GM19372 (cell line): ENCODE results near the gene CX3CL1.

Experiments
- ATAC-seq: cut with Tn5 transposase; IDR thresholded peaks from one replicate; pipeline ENCODE4 v1.9.1; 2021; ENCODE audit warnings: mild to moderate bottlenecking, low read depth, moderate library complexity; ENCODE audit not compliant: unreplicated experiment

CX3CL1 gene

GRCh38 chr16:57401943-57402640 lies 29.8 kb downstream of the CX3CL1 start:
- ATAC-seq, result no peak

DNA sequence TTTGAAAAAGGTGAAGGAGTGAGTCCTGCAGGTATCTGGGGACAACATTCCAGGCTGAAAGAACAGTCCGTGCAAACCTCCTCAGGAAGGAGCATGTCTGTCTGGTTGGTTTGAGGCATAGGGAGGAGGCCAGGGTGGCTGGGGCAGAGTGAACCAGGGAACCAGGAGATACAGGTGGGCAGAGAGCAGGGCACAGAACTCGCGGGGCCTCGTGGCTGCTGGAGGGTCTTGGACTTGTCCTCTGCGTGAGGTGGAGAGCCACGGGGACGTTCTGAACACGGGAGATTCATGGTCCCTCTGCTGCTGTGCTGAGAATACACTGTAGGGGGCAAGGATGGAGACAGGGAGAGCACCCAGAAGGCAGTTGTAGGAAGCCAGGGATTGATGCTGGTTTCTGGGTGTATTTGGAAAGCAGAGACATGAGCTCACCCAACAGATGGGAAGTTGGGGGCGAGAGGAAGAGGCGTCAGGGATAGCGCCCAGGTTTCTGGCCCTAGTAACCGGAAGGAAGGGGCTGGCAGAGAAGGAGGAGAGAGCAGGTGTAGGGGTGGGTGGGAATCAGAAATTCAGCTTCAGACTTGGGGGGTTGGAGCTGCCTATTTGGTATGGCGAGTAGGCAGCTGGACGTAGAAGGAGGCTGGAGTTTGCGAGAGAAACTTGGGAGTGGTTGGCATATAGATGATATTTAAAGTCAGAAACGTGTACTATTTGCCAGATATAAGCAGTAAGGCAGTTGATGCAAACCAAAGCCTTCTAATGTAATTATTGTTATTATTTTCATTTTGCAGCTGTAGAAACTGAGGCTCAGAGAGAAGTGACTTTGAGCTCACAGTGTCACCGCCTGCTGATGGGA lies 31.9 kb downstream of the CX3CL1 start, which contains the start of gene CCL17:
TSS of gene CCL17 (plus strand) at position 803 of the 853 bp plus-strand sequence. CDS start 9,166 bp downstream, outside the sequence.
- no peak for ATAC-seq

DNA sequence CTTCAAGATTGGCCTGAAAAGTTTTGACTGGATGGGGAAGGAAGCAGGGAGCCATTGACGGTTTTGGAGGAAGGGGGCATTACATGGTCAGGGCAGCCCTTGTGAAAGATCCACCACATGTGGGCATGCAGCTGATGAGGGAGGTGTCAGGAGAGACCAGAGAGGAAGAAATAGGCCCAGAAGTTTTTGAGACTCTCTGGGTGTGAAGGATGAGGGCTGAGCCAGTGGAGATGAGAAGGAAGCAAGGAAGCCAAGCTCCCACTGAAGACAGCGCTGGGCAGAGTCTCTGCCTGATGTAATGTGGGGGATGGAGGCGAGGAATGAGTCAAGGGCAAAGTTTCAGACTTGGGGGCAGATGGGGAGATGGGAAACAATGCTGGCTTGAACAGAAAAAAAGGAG lies 32.8 kb downstream of the CX3CL1 start:
- ATAC-seq, result no peak

DNA sequence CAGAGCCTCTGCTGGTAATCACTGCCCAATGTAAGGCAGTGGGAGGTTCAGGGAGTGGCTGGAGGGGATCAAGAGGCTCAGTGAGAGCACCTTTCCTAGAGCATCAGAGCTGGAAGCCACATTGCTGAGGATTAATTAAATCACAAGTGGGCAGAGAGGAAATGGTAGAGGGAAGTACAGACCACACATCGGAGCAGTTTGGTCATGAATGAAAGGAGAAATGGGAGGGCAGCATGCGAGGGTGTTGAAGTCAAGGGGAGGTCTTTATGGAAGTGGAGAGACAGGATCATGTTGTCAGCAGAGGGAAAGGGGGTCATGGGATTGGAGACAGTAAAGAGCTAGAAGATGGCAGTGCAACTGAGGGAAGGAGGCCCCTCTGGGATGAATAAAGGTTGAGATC lies 34.6 kb downstream of the CX3CL1 start:
- no peak for ATAC-seq

DNA sequence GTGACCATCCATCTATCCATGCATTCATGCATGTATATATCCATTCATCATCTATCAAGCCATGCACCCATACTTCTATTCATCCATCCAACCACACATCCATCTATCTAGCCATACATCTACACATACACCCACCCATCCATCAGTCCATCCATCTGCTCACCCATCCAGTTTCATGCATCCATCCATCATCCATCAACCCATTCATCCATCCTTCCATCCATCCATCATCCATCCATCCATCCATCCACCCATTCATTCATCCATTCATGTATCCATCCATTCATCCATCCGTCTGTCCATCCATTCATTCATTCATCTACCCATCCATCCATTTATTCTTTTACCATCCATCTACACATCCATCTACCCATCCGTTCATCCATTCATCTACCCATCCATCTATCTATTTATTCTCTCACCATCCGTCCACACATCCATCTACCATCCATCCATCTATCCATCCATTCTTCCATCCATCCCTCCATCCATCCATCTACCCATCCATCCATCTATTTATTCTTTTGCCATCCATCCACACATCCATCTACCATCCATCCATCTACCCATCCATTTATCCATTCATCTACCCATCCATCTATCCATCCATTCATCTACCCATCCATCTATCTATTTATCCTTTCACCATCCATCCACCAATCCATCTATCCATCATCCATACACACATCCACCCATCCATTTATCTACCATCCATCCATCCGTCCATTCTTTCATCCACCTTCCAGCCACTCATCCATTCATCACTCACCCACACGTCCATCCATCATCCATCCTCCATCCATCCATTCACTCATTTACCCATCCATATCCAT lies 35.4 kb downstream of the CX3CL1 start:
- ATAC-seq, result no peak

GRCh38 chr16:57409065-57409464 lies 36.8 kb downstream of the CX3CL1 start:
- ATAC-seq, result no peak

GRCh38 chr16:57409870-57410587 lies 37.7 kb downstream of the CX3CL1 start:
- ATAC-seq, result no peak

GRCh38 chr16:57411362-57411976 lies 39.2 kb downstream of the CX3CL1 start:
- no peak for ATAC-seq

DNA sequence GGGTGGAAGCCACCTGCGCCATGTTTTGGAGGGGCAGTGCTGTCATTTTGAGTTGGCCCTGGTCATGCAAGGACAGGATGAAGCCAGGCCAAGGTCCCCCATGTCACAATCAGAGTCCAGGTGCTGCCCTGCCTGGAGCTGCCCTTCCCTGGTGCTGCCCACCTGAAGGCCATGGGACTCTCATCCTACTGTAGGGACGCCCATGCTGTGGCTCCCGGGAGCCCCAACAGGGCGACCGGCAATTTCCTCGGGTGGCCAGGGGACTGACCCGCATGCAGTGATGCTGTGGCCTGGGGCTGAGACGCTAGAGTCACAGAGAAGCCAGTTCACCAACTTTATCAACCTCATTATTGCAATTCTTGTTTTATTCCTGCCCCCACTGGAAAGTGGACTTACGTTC lies 40.3 kb downstream of the CX3CL1 start:
- ATAC-seq, result no peak

DNA sequence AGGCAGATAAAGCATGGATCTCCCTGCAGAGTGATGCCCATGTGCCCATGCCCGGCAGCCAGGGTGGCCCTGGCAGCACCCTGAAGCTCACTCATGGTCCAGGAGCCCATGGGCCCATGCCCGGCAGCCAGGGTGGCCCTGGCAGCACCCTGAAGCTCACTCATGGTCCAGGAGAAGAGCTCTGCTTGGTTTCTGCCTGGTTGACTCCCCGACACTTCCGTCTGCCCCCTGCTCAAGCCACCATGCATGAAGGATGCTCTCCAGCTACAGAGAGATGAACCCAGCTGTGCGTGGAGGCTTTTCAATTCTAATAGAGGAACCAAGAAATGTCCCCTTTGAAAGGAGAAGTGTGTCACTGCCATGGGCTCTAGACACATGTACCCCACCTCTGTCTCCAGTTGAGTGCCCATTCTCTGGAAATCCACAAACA lies 41.0 kb downstream of the CX3CL1 start:
- ATAC-seq, result no peak

GRCh38 chr16:57413733-57414132 lies 41.4 kb downstream of the CX3CL1 start:
- ATAC-seq, result no peak

DNA sequence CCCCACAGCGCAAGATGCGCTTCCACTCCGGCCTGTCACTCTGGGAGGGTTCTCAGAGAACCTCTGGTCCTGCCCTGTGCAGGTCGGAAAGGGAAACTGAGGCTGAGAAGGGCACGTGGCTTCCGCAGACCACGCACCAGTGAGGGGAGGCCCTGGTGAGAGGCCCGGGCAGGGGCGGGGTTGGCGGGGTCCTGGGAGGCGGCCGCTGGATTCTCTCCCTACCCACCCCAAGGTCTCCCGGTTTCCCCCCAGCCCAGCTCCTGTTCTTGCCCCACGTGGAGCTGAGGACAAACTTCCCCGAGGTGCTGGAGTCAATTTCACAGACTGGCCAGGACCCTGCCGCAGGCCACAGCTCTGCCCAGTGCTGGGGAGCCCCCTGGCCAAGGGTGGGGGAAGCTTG lies 43.8 kb downstream of the CX3CL1 start:
- no peak for ATAC-seq

DNA sequence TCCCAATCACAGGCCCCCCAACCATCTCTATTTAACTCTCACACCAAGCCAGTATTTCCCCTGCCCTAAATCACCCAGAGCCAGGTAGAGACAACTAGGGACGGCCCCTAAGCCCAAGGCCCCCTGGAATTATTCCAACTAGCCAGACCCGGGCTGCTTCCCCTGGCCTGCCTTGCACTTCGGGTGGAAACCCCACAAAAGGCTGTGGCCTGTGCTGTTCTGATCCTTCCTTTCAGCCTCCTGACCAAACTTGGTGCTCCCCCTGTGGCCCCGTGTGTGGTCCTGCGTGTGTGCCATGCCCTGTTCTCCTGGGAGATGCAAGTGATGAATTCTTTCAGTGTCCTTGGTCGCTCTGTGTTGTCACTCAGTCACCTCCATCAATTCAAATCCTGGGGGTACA lies 47.2 kb downstream of the CX3CL1 start:
- no peak for ATAC-seq

- ATAC-seq, result no peak
These were observed 50.0 kb downstream of the CX3CL1 start for GRCh38 chr16:57422026-57422944.

DNA sequence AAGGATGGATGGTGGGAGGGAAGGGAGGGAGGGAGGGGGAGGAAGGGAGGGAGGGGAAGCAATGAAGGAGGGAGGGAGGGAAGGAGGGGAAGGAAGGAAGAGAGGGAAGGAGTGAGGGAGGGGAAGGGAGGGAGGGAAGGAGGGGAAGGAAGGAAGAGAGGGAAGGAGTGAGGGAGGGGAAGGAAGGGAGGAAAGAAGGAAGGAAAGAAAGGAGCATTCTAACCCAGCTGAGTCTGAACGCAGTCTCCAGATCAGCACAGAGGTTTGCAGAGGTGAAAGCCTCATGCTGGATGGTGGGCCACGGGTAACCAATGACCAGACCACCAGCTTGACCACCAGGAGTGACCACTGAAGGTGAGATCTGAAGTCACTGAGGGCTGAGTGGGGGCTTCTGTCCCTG lies 50.9 kb downstream of the CX3CL1 start:
- no peak for ATAC-seq

- no peak for ATAC-seq
These were observed 52.3 kb downstream of the CX3CL1 start for GRCh38 chr16:57424583-57424982.

DNA sequence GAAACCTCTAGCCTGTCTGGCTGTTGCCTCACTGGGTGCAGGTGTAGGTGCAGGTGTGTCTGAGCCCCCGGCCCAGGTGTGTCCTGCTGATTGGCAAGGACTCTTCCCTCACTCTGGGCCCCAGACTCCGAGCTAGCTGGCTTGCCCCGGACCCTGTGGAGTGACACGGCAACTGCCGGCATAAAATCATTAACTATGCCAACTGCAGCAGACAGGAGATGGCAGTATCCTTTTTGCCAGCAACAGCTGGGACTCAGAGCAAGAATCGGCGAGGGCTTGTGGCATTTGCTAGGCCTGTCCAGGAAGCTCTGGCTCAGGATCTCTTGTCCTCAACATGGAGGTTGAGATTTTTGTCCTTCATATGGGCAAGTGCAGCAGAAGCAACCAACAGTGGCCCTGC lies 54.1 kb downstream of the CX3CL1 start:
- no peak for ATAC-seq

GRCh38 chr16:57427307-57427706 lies 55.0 kb downstream of the CX3CL1 start:
- no peak for ATAC-seq

- ATAC-seq, result no peak
These were observed 55.5 kb downstream of the CX3CL1 start for GRCh38 chr16:57427824-57428223.
